H9 (cell line): Measurements from ENCODE around the gene PTN. TPM values are rescaled to one million over a fixed set of nuclear protein-coding genes. Genes with fewer than 3 reads are reported as not detected.

ENCODE experiments used
- DNase-seq: peaks from one replicate; pipeline ENCODE4 v3.0.0-alpha.2; 2017
- H2AFZ ChIP-seq: one replicate; pipeline ENCODE4 v1.6.1; 2013; ENCODE audit warnings: mild to moderate bottlenecking, low read length, control low read depth, moderate library complexity
- H2AK5ac ChIP-seq: 2 replicates; pipeline ENCODE4 v1.6.1; 2013; ENCODE audit warnings: low read length, control low read depth, mixed read lengths; ENCODE audit not compliant: insufficient read length
- H2BK120ac ChIP-seq: one replicate; pipeline ENCODE4 v1.6.1; 2013; ENCODE audit warnings: low read depth, mild to moderate bottlenecking, low read length, control low read depth, inconsistent platforms; ENCODE audit not compliant: poor library complexity, severe bottlenecking
- H2BK12ac ChIP-seq: 2 replicates; pipeline ENCODE4 v1.6.1; 2013; ENCODE audit warnings: low read length, control low read depth, mixed read lengths, low read depth; ENCODE audit not compliant: insufficient read length
- H2BK15ac ChIP-seq: 2 replicates; pipeline ENCODE4 v1.6.1; 2013; ENCODE audit warnings: low read depth, low read length, control low read depth
- H2BK20ac ChIP-seq: one replicate; pipeline ENCODE4 v1.6.1; 2013; ENCODE audit warnings: low read depth, mild to moderate bottlenecking, low read length, control low read depth, inconsistent platforms; ENCODE audit not compliant: poor library complexity, severe bottlenecking
- H2BK5ac ChIP-seq: 2 replicates; pipeline ENCODE4 v1.6.1; 2013; ENCODE audit warnings: low read length, control low read depth, mixed read lengths; ENCODE audit not compliant: insufficient read length
- H3K14ac ChIP-seq: 2 replicates; pipeline ENCODE4 v1.6.1; 2013; ENCODE audit warnings: low read length, control low read depth; ENCODE audit not compliant: insufficient read depth
- H3K18ac ChIP-seq: 2 replicates; pipeline ENCODE4 v1.6.1; 2013; ENCODE audit warnings: low read depth, mild to moderate bottlenecking, mixed read lengths, low read length, control low read depth; ENCODE audit not compliant: insufficient read length
- H3K23ac ChIP-seq: 2 replicates; pipeline ENCODE4 v1.6.1; 2013; ENCODE audit warnings: low read length, control low read depth, mixed read lengths, low read depth; ENCODE audit not compliant: insufficient read length
- H3K23me2 ChIP-seq: 2 replicates; pipeline ENCODE4 v1.6.1; 2013; ENCODE audit warnings: low read depth, mild to moderate bottlenecking, mixed read lengths, low read length, control low read depth; ENCODE audit not compliant: insufficient read length, poor library complexity, severe bottlenecking
- H3K27ac ChIP-seq: 2 replicates; pipeline ENCODE4 v1.5.1; 2013; ENCODE audit warnings: low read length, control low read depth, mixed read lengths, low read depth; ENCODE audit not compliant: insufficient read length
- H3K27me3 ChIP-seq: 2 replicates; pipeline ENCODE4 v1.6.1; 2013; ENCODE audit warnings: low read length, control low read depth, inconsistent platforms; ENCODE audit not compliant: insufficient read depth
- H3K4ac ChIP-seq: 2 replicates; pipeline ENCODE4 v1.6.1; 2013; ENCODE audit warnings: low read depth, mild to moderate bottlenecking, control low read depth, inconsistent platforms, low read length, moderate library complexity
- H3K4me1 ChIP-seq: 2 replicates; pipeline ENCODE4 v1.6.1; 2013; ENCODE audit warnings: low read length, control low read depth, inconsistent platforms; ENCODE audit not compliant: insufficient read depth
- H3K4me2 ChIP-seq: 2 replicates; pipeline ENCODE4 v1.6.1; 2013; ENCODE audit warnings: low read length, control low read depth, mixed read lengths; ENCODE audit not compliant: insufficient read length, insufficient read depth
- H3K56ac ChIP-seq: 2 replicates; pipeline ENCODE4 v1.6.1; 2013; ENCODE audit warnings: low read depth, mild to moderate bottlenecking, mixed read lengths, low read length, control low read depth; ENCODE audit not compliant: insufficient read length
- H3K79me1 ChIP-seq: 2 replicates; pipeline ENCODE4 v1.6.1; 2013; ENCODE audit warnings: low read depth, mild to moderate bottlenecking, moderate library complexity, low read length, control low read depth, inconsistent platforms; ENCODE audit not compliant: insufficient read depth, poor library complexity, severe bottlenecking
- H3K79me2 ChIP-seq: 2 replicates; pipeline ENCODE4 v1.6.1; 2013; ENCODE audit warnings: low read length, control low read depth, inconsistent platforms; ENCODE audit not compliant: insufficient read depth
- H3K9ac ChIP-seq: 2 replicates; pipeline ENCODE4 v1.6.1; 2013; ENCODE audit warnings: low read length, control low read depth, mixed read lengths; ENCODE audit not compliant: insufficient read length; ENCODE audit errors: extremely low read depth
- H3K9me3 ChIP-seq: one replicate; pipeline ENCODE4 v1.6.1; 2013; ENCODE audit warnings: low read depth, low read length, inconsistent platforms; ENCODE audit not compliant: control insufficient read depth
- H3T11ph ChIP-seq: one replicate; pipeline ENCODE4 v1.6.1; 2013; ENCODE audit warnings: mild to moderate bottlenecking, low read length, control low read depth, inconsistent platforms
- H4K20me1 ChIP-seq: one replicate; pipeline ENCODE4 v1.6.1; 2013; ENCODE audit not compliant: control insufficient read depth, insufficient read length, insufficient read depth
- H4K5ac ChIP-seq: 2 replicates; pipeline ENCODE4 v1.6.1; 2013; ENCODE audit warnings: low read depth, mild to moderate bottlenecking, mixed read lengths, low read length, control low read depth; ENCODE audit not compliant: insufficient read length
- H4K8ac ChIP-seq: replicated peaks from 2 replicates; pipeline ENCODE4 v1.6.1; 2013; ENCODE audit warnings: low read length, control low read depth, mixed read lengths, low read depth; ENCODE audit not compliant: insufficient read length
- H4K91ac ChIP-seq: 2 replicates; pipeline ENCODE4 v1.6.1; 2013; ENCODE audit warnings: low read depth, mild to moderate bottlenecking, moderate library complexity, mixed read lengths, low read length, control low read depth; ENCODE audit not compliant: insufficient read length
- H3K27ac Mint-ChIP-seq, 3 experiments: 2 replicates in 2 of 3; 3 replicates in 1 of 3; pipeline ENCODE4 v1.8.0; 2020 to 2021; ENCODE audit warnings: mixed read lengths in 3 of 3, mild to moderate bottlenecking in 1 of 3, moderate library complexity in 1 of 3
- H3K27me3 Mint-ChIP-seq: 2 replicates; pipeline ENCODE4 v1.8.0; 2021; ENCODE audit warnings: low read depth, mild to moderate bottlenecking, moderate library complexity, mixed read lengths
- H3K36me3 Mint-ChIP-seq, 3 experiments: 2 replicates in 2 of 3; 3 replicates in 1 of 3; pipeline ENCODE4 v1.8.0; 2020 to 2021; ENCODE audit warnings: low read depth in 3 of 3, mixed read lengths in 3 of 3; ENCODE audit not compliant: insufficient read depth in 1 of 3
- H3K4me1 Mint-ChIP-seq, 2 experiments: 2 replicates each; pipeline ENCODE4 v1.8.0; 2020; ENCODE audit warnings: mixed read lengths in 2 of 2
- H3K4me3 Mint-ChIP-seq, 2 experiments: 2 replicates in 1 of 2; 3 replicates in 1 of 2; pipeline ENCODE4 v1.8.0; 2020 to 2021; ENCODE audit warnings: mild to moderate bottlenecking in 2 of 2, mixed read lengths in 2 of 2, moderate library complexity in 1 of 2
- H3K9me3 Mint-ChIP-seq, 2 experiments: 2 replicates in 1 of 2; 3 replicates in 1 of 2; pipeline ENCODE4 v1.8.0; 2020; ENCODE audit warnings: mild to moderate bottlenecking in 2 of 2, mixed read lengths in 2 of 2, moderate library complexity in 1 of 2
- CTCF ChIP-seq: fragments of 200-600 bp; sonication (generic); conservative IDR thresholded peaks from 3 replicates; pipeline ENCODE4 v1.8.0; 2021; ENCODE audit warnings: antibody characterized with exemption, mild to moderate bottlenecking
- WGBS: extraction: QIAGEN DNeasy Blood & Tissue Kit; methylation state at CpG from one replicate; pipeline ENCODE4 v1.1.7; 2013; ENCODE audit warnings: missing lambda C conversion rate, low lambda C conversion rate, mixed read lengths; ENCODE audit not compliant: insufficient read length; ENCODE audit errors: extremely low coverage; 5-methylcytosine and 5-hydroxymethylcytosine counted together
- total RNA-seq: library from RNA; stranded (reverse); gene quantifications from 2 replicates; pipeline ENCODE4 v1.2.1, GENCODE V29; 2021

PTN gene
- total RNA-seq, 1 experiment from 2014 or later = 16.5 TPM

DNA sequence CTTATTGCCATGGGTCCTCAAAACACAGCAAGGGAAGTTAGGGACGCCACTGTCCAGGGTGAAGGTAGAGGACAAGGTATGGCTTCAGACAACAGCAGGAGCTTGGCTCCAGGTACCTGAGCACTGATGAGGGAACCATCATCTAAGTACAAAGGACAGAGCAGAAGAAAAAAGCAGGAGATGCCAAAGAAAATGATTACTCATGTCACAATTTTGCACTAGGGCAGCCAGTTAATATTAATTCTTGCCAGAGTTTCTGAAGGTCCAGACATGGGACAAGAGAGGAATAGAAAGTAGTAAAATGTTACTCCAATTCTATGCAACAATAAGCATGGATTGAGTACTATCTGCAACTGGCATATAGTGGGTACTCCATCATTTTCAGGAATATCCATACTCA lies 14.1 kb downstream of the PTN start:
- no peak overlapping the region for H2BK5ac ChIP-seq
- H3K79me1 ChIP-seq = no peaks in the 10 kb centered on the region
- no peak overlapping the region for H2BK15ac ChIP-seq
- Mint-ChIP-seq H3K9me3 (peaks cover 2 to 12% of the 10 kb centered on the region in 2 experiments; a peak in 2 of 5 replicates), H3K4me1 (peaks cover 25 to 32% of the 10 kb centered on the region in 2 experiments), H3K27ac (no peak overlapping the region), H3K4me3 (no peak overlapping the region), H3K36me3 (peaks cover 0 to 13% (median 2%) of the 10 kb centered on the region in 3 experiments; a peak in 4 of 7 replicates), H3K27me3 (no peaks in the 10 kb centered on the region)
- H3K9me3 ChIP-seq = no peaks in the 10 kb centered on the region
- H4K20me1 ChIP-seq = no peaks in the 10 kb centered on the region
- no CpG with 5 or more reads among the region's 1 CpG for WGBS
- no peaks in the 10 kb centered on the region for H3K23me2 ChIP-seq
- DNase-seq = no peak
- no peak overlapping the region for H3T11ph ChIP-seq
- H4K5ac ChIP-seq = no peak overlapping the region
- 0 out of 2 replicates have a peak, but pooled peaks cover 2% of the 10 kb centered on the region for H3K79me2 ChIP-seq
- TF ChIP-seq CTCF = no peak
- peaks cover 5% of the 10 kb centered on the region; the same call in 1 of the 2 replicates for H3K4me1 ChIP-seq
- no peak overlapping the region for H2AFZ ChIP-seq
- no peak overlapping the region for H3K4me2 ChIP-seq
- no peak overlapping the region for H4K8ac ChIP-seq
- no peak overlapping the region for H3K9ac ChIP-seq
- no peaks in the 10 kb centered on the region for H3K27me3 ChIP-seq
- H4K91ac ChIP-seq = no peak overlapping the region
- no peak overlapping the region for H3K14ac ChIP-seq
- H3K56ac ChIP-seq = no peak overlapping the region
- no peak overlapping the region for H2BK20ac ChIP-seq
- H3K27ac ChIP-seq = no peak overlapping the region
- no peak overlapping the region for H2AK5ac ChIP-seq
- no peak overlapping the region for H3K23ac ChIP-seq
- H2BK120ac ChIP-seq = no peak overlapping the region
- no peak overlapping the region for H3K18ac ChIP-seq
- H2BK12ac ChIP-seq = no peak overlapping the region
- no peak overlapping the region for H3K4ac ChIP-seq
